ENCODE results near the gene HBG2.
"Not testable (repeated sequence)": the region's sequence is repeated elsewhere in the genome, so short reads cannot be mapped to it uniquely, and the experiment has no call there.

The HBG2 gene

DNA sequence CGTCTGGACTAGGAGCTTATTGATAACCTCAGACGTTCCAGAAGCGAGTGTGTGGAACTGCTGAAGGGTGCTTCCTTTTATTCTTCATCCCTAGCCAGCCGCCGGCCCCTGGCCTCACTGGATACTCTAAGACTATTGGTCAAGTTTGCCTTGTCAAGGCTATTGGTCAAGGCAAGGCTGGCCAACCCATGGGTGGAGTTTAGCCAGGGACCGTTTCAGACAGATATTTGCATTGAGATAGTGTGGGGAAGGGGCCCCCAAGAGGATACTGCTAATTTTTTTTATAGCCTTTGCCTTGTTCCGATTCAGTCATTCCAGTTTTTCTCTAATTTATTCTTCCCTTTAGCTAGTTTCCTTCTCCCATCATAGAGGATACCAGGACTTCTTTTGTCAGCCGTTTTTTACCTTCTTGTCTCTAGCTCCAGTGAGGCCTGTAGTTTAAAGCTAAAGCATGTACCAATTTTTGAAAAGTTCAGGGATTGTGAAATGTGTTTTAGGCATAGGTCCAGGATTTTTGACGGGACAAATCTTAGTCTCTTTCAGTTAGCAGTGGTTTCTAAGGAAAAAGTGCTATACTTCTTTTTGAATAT lies 4.7 kb downstream of the HBG2 start, which contains the start of gene HBG1:
Gene HBG1, minus strand, starts transcription at position 51 of the 590 bp plus-strand sequence. CDS start 53 bp downstream, outside the sequence.
- DNase-seq (ENCODE audit: low read depth): not testable (repeated sequence)

DNA sequence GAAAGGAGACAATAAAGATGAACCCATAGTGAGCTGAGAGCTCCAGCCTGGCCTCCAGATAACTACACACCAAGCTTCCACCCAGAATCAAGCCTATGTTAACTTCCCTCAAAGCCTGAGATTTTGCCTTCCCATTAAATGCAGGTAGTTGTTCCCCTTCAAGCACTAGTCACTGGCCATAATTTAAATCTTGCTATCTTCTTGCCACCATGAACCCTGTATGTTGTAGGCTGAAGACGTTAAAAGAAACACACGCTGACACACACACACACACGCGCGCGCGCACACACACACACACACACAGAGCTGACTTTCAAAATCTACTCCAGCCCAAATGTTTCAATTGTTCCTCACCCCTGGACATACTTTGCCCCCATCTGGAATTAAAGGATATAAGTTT lies 6.1 kb downstream of the HBG2 start:
- DNase-seq (ENCODE audit: low read depth): not testable (repeated sequence)

DNA sequence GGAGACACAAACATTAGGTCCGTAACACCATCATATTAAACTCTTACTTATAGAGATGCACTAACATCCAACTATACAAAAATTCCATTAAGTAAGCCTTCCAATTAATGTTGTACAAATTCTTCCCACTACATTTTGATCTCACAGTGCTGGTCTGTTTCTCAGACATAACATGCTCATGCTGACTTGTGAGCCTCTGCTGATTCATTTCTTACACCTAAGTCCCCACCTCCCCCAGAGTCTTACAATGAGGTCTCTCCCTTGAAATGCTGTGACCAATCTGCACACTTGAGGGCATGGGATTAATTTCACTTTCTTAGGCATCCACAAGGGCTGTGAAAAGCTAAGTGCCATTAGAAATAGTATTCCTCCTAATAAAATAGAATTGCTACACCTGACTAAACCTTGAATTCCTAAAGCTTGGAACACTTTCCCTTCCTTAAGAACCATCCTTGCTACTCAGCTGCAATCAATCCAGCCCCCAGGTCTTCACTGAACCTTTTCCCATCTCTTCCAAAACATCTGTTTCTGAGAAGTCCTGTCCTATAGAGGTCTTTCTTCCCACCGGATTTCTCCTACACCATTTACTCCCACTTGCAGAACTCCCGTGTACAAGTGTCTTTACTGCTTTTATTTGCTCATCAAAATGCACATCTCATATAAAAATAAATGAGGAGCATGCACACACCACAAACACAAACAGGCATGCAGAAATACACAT lies 6.9 kb downstream of the HBG2 start:
- DNase-seq (ENCODE audit: low read depth): peak; percentile 25

DNA sequence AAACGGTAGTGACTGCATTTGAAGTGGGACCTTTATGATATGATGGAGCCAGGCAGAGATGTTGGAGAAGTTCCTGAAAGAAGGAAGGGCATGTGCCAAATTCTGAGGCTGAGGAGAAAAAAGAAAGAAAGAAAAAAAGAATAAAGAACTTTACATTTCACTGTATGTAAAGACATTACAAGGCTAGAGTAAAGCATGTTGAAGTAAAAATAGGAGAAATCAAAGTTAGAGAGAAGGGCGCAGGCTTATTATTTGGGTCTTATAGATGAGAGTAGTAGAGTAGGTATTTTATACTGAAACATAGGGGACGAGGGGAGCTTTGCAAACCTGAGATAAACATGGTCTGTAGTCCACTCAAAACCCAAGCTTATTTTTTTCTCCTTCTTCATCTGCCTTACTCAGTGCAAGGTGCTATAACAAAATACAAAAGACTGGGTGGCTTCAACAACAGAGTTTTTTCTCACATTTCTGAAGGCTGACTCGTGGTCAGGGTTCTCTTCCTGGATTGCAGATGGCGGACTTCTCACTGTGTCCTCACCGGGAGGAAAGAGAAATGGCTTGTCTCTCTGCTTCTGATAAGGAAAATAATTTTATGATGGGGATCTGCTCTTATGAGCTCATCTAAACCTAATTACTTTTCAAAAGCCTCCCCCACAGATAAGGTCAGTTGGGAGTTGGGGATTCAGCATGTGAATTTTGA lies 7.7 kb downstream of the HBG2 start:
- DNase-seq (ENCODE audit: low read depth): peak; percentile 8

DNA sequence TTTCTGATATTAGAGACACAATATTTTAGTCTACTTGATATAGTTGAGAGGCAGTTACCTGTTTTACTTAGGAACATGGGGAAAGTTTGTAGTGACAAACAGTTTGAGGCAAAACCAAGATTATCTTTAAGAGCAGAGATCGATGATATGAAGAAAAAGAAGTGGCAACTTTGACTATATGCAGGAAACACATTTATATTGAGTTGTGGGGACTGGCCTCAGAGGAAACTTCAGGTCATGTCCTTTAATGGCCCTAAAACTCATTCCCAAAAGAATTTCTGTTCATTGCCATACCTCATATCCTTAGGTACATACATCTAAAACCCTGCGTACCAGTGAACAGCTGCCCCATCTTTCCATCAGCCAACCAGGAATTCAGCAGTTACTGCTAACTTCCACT lies 9.4 kb downstream of the HBG2 start:
- DNase-seq (ENCODE audit: low read depth): no peak

DNA sequence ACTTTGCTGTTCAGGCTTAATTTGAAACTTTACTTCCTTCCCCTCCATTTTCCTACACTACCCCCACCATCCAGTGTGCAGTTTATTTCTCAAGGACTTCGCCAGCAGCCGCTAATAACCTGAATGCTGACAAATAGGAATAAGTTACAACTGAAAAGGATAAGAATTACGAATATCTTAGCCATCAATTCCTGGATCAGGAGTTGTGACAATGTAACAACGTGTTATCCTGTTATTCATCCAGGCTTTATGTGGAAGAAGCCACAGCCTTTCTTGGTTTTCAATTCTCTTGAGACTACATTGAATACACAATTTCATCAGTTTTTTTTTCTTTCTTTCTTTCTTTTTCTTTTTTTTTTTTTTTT lies 10.8 kb downstream of the HBG2 start:
- DNase-seq (ENCODE audit: low read depth): no peak

DNA sequence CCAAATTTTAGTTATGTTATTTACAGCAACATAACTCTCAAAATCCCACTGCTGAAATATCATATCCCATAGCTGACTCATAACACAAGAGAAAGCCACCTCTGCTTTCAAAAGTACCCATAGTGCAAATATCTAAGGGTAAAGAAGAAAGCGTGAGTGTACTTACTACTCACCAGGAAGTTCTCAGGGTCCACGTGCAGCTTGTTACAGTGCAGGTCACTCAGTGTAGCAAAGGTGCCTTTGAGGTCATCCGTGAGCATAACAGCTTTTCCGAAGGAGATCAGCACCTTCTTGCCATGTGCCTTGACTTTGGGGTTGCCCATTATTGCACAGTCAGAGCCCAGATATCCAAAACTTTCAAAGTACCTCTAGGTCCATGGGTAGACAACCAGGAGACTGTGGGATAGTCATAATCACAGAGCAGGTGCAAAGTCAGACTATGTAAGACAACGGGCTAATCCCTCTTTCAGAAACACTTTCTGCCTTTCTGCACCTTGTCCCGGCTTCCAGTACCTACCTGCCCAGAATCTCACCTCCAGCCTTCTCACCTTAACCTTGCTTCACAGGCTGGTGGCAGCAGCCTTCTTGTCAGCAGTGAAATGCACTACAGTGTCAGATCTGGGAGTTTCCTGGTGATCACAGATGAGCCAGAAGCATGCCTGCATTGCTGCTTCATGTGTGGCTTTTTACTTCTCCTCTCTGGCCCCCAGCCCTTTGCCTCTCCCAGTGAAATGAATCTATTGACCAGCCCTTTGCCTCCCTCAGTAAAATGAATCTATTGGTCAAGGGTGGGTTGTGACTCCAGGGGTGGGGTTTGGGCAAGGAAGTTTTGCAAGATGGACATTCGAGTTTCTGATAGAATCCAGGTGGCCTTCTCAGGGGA lies 11.4 kb downstream of the HBG2 start:
- peak; percentile 33 for DNase-seq (ENCODE audit: low read depth)

DNA sequence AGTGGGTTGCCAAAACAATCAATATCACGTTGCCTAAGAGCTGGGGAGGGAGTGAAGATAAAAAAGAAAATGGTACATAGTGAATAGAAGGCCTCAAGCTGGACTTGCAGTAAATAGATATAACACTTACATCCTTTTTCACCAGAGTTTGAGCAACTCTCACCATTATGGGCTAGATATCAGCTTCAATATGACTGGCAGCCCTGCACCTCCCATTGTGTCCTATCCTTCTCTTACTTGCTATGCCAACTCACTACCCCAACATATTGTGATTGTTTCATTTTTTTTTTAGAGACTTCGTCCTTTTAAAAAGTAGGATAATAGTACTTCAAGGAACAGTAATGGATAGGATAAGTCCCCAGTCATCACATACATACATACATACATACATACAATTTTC lies 12.4 kb downstream of the HBG2 start:
- DNase-seq (ENCODE audit: low read depth): no peak

DNA sequence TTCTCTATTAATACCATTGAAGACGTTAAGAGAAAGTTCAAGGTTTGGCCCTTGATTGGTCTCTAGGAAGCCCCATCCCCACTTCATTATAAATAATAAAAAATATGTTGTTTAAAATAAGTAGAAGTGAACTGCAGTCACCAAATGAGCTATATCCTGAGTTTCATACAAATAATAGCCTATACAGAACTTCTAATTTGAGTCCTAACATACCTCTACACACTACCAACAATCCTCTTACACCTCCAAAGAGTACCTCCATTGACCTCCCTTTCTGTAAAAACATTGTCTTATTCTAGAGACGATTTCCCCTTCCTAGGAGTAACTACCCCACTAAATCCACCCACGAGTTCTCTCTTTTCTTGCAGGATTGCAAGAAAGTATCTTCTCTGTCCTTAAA lies 13.1 kb downstream of the HBG2 start:
- DNase-seq (ENCODE audit: low read depth): no peak

DNA sequence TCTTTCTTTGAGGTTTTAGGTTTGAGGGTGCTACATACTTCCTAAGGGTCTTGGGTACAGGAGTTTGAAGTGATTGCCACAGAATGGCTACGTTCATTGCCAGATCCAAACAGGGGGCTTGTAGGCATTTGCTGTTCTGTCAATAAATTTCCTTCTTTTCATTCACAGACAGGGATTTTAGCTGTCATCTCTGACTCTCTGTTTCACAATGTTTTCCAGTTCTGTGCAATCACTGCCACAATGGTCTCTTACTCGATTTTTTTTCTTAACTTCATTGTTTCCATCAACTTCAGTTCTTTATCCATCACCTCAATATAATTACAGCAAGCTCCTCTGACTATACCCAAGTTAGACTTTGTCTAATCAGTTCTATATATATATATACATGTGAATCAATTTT lies 14.1 kb downstream of the HBG2 start:
- DNase-seq (ENCODE audit: low read depth): no peak

DNA sequence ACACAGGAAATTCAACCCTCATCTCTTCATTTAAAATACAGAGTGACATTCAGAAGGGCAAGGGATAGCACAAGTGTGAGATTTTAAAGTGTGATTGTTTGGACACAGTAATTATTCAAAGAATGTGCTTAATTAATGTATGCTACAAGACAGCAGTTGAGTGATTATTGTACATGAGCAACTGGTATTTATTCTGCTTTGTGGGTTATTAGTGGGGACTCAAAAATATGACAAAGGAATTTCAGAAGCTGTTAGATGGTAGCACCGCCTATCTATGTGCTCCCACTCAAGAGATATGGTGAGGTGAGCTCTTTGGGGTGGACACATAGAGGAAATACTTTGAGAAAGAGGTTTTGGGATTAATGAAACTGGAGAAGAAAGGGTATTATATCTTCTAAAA lies 14.5 kb downstream of the HBG2 start:
- no peak for DNase-seq (ENCODE audit: low read depth)

DNA sequence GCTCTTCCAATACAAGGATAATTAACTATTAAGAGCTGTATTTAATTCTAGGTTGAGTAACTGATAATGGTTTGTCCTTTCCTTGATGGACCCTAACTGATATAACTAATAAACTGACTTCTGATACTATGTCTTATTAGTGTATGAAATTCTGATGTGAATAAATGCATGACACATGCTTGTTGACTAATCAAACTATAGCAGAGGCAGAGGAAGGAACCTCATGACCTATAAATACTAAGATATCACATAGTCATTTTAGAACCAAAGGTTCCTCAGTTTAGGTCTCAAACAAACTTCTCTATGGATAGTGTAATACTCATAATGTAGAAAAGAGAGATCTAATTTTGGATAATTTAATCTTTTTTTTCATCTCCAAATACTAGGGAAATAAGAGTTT lies 15.5 kb downstream of the HBG2 start:
- peak; percentile 40 for DNase-seq (ENCODE audit: low read depth)

DNA sequence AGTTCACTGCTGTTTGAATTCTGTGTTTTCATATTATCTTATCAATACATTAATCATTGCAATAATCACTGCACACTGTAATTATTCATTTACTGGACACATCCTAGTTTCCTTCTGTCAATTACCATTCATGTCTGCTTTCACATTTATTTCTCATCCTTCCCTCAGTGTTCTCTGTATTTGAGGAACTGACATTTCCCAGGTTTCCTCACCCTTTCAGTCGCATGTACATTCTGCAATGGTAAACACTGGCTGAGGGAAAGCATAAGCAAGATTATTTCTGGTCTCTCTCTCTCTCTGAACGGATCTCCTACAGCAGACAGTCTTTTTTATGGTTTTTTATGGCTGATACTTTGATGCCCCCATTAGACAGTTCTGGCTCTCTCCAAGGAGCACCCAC lies 16.1 kb downstream of the HBG2 start:
- DNase-seq (ENCODE audit: low read depth): no peak

DNA sequence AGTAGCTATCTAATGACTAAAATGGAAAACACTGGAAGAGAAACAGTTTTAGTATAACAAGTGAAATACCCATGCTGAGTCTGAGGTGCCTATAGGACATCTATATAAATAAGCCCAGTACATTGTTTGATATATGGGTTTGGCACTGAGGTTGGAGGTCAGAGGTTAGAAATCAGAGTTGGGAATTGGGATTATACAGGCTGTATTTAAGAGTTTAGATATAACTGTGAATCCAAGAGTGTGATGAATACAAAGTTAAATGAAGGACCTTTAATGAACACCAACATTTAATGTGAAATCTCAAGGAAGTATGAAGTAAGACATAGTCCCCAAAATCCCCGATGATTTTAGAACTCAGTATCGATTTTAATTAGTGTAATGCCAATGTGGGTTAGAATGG lies 17.2 kb downstream of the HBG2 start:
- no peak for DNase-seq (ENCODE audit: low read depth)

DNA sequence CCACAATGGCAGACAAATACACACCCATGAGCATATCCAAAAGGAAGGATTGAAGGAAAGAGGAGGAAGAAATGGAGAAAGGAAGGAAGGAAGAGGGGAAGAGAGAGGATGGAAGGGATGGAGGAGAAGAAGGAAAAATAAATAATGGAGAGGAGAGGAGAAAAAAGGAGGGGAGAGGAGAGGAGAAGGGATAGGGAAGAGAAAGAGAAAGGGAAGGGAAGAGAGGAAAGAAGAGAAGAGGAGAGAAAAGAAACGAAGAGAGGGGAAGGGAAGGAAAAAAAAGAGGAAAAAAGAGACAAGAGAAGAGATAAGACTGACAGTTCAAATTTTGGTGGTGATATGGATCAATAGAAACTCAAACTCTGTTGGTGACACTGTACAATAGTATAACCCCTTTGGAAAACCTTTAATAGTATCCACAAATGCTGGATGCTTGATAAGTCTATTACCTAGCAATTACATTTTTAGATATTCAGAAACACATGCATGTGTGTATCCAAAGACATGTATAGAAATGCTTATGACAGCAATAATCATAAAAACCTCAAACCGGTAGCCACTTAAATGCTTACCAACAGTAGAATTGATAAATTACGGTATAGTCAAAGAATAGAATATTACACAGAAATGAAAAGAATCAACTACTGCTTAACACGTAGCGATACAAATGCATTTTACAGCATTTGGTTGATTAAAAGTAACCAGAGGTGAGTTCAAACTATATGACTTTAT lies 19.1 kb downstream of the HBG2 start:
- DNase-seq (ENCODE audit: low read depth): no peak

DNA sequence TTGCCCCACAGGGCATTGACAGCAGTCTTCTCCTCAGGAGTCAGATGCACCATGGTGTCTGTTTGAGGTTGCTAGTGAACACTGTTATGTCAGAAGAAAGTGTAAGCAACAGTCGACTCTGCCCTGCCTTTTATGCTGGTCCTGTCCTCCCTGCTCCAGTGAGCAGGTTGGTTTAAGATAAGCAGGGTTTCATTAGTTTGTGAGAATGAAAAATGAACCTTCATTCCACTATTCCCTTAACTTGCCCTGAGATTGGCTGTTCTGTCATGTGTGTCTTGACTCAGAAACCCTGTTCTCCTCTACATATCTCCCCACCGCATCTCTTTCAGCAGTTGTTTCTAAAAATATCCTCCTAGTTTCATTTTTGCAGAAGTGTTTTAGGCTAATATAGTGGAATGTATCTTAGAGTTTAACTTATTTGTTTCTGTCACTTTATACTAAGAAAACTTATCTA lies 20.2 kb downstream of the HBG2 start, which contains the start of gene HBD:
Gene HBD, minus strand, starts transcription at position 103 of the 454 bp plus-strand sequence. Its CDS starts 50 bp downstream, at position 53.
- DNase-seq (ENCODE audit: low read depth): peak; percentile 23

DNA sequence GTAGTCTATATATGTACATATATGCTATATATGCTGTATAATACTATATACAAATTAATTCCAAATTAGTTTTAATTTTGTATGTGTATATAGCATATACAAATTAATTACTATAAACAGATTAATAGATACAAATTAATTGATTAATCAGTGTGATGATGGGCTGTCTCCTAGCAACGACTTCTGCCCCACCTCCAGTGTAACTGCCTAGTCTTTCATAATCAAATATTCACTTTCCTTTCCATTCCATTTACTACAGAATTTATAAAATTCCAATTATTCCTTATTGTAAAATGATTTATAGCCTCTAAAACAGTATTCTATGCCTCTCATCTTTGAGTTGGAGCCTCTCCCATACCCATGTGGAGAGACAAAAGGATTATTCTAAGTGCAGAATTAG lies 21.3 kb downstream of the HBG2 start:
- no peak for DNase-seq (ENCODE audit: low read depth)

DNA sequence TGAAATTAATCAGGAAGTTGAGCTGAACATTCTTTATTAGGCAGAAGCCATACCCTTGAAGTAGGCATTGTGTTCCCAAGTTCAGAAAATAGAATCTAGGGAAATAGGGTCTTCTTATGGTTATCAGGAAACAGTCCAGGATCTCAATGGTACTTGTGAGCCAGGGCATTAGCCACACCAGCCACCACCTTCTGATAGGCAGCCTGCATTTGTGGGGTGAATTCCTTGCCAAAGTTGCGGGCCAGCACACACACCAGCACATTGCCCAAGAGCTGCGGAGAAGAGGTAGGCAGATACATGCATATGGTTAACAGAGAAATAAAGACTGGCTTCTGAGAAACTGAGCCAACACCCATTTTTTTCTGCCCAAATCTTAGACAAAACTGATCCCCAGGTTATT lies 21.8 kb downstream of the HBG2 start:
- DNase-seq (ENCODE audit: low read depth): no peak

DNA sequence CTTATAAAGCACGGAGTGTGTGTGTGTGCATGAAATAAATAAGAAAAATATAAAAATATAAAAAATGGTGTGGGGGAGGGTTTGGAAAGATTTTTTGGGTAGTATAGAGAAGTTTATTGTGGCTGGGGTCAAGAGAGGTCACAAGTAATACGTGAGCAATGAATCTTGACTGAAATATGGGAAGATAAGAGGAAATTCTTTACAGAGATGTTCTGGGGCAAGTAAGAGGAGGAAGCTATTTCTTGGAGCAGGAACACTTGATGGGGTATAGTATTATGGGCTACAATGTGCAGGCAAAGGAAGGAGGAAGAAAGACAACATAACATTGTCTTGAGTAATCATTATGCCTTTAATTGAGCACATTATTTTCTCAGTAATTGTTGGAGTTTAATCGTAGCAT lies 22.4 kb downstream of the HBG2 start:
- no peak for DNase-seq (ENCODE audit: low read depth)

DNA sequence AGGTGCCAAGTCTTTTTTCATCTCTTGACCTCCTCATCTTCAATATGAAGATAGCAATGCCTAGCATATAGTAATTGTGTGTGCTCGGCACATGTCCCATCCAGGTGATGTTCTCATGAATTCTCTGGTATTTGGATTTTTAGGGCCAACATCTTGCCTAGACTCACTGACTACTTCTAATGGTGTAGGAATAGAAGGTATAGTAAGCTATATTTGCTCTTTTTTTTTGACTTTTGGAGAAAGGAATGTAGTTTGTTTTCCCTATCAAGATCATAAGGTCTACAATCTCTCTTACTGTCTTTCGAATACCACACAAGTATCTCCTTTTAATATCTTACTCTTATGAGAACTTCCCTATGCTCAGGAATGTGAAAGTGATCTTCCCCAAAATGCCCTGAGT lies 23.5 kb downstream of the HBG2 start:
- no peak for DNase-seq (ENCODE audit: low read depth)

DNA sequence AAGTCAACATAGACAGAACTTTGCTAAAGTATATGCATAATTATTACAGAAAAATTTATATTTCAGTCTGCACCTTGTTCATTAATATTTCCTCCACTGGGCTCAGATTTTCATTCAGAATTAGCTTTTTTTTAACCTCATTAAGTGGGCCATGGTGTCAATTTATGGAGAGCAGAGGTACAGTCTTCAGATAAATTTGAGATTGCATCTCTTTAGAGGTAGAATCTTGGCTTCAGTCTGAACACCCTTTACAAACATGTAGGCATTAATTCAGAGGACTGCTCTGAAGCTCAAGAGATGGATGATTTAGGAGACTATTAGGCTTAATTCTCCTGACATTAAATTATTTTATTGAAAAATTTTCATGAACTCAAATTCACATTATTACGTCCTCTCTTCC lies 24.3 kb downstream of the HBG2 start:
- no peak for DNase-seq (ENCODE audit: low read depth)

DNA sequence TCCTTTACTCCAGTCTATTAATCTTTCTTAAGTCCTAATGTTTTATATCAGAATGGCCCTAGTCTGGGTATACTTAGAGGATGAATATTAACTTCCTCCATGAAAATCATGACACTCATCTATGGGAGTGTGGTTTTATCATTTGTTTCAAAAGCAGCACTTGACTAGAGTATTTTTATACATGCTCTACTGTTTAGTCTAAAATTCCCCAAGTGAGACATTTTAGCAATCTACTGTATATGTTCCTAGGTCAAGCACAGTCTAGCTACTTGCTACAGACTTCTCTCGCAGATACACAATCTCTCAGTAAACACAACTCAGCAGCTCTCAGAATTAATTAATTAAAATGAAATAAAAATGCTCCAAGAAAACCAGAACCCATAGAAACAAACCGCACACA lies 24.8 kb downstream of the HBG2 start:
- no peak for DNase-seq (ENCODE audit: low read depth)

All from ELR (cell line).